Right lobe of liver (tissue), 4 donors: ENCODE data around the gene CYSTM1.

Experiments used
- CTCF ChIP-seq, 4 donors: fragments of 200-600 bp in 3 of 4; fragments of 450-650 bp in 1 of 4; IDR thresholded peaks; one replicate each; pipeline versions ENCODE4 v1.5.1 to v1.8.0; 2016 to 2022; ENCODE audit warnings: antibody characterized with exemption in 4 of 4, mild to moderate bottlenecking in 2 of 4
- POLR2A ChIP-seq: fragments of 450-650 bp; IDR thresholded peaks from one replicate; pipeline ENCODE4 v1.6.1; 2017; ENCODE audit warnings: antibody characterized with exemption, mild to moderate bottlenecking
- donor health status: DM: no; HTN: no; CAD: no.
- donor health status: DM: no; HTN: no; CAD: no.
- donor health status: DM: no; HTN: yes; CAD: no.

GRCh38 chr5:140258873-140259272, 83.9 kb downstream of the CYSTM1 start:
- TF ChIP-seq CTCF (IDR thresholded peaks at IDR 0.05) (no peak), POLR2A (no peak)
